GM10248 (cell line): ENCODE results near the gene MAP7D2.

Experiments used
- CTCF ChIA-PET: fragments of 300-600 bp; sonication (Branson Sonifier 250); formaldehyde crosslinking; extraction: SDS; loops from one replicate; lab custom pipeline; 2021; ENCODE audit warnings: antibody characterized with exemption; lab: Yijun Ruan, JAX
- POLR2A ChIA-PET: fragments of 350-650 bp; sonication (Branson Sonifier 250); formaldehyde crosslinking; extraction: SDS; loops from one replicate; lab custom pipeline; 2020; ENCODE audit warnings: antibody characterized with exemption; lab: Yijun Ruan, JAX
- DNase-seq: peaks from one replicate; pipeline ENCODE4 v3.0.0; 2012; ENCODE audit errors: extremely low spot score
- CTCF ChIP-seq: IDR thresholded peaks from 2 replicates; pipeline ENCODE4 v1.5.1; 2012; ENCODE audit warnings: mild to moderate bottlenecking, low read depth; ENCODE audit errors: extremely low read depth, missing control alignments, control extremely low read depth

MAP7D2 gene

DNA sequence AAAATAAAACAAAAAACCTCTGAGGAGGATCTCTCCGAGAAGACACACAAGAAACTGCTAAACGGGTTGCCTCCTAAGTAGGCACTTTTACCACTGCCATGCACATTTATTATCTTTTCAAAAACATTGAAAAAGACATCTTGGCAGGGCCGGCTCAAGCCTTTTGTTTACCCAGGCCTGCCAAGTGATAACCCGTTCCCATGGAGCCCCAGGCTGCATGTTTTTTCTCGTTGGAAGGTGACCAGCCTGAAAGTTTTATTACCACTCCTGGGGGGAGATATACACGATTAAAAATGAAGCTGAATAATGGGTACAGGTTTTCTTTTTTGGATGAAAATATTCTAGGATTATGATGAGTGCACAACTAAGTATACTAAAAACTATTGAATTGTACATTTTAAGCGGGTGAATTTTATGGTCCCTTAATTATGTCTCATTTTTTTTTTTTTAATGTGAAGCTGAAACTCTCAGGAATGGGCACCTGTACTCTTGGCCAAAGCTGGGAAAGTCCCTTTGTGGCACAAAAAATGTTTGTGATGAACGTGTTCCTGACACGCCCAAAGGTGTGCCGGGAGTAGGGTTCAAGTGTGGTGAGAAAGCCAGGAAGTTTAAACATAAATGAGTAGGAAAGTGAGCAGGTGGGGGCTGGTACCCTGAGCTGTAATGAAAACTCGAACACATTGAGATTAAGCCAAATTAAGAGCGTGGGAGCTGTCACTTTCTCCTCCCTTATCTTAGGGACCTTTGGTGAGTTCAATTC is 1.5 kb upstream of the MAP7D2 start:
- CTCF ChIA-PET: no interaction called here

GRCh38 chrX:20116087-20116576 is 575 bp downstream of the MAP7D2 start:
- ChIA-PET CTCF (no interaction called here), POLR2A (no interaction called here)
- DNase-seq: no peak
- TF ChIP-seq CTCF: no peak

More for the DNA sequence above, 1.5 kb upstream of the MAP7D2 start:
- POLR2A ChIA-PET: interaction anchor here (0.6 kb wide), 2 partner anchors 20 to 25 kb away, joined by 3 to 5 read pairs; no protein-coding TSS in a partner anchor
- DNase-seq: no peak
- no peak for TF ChIP-seq CTCF

DNA sequence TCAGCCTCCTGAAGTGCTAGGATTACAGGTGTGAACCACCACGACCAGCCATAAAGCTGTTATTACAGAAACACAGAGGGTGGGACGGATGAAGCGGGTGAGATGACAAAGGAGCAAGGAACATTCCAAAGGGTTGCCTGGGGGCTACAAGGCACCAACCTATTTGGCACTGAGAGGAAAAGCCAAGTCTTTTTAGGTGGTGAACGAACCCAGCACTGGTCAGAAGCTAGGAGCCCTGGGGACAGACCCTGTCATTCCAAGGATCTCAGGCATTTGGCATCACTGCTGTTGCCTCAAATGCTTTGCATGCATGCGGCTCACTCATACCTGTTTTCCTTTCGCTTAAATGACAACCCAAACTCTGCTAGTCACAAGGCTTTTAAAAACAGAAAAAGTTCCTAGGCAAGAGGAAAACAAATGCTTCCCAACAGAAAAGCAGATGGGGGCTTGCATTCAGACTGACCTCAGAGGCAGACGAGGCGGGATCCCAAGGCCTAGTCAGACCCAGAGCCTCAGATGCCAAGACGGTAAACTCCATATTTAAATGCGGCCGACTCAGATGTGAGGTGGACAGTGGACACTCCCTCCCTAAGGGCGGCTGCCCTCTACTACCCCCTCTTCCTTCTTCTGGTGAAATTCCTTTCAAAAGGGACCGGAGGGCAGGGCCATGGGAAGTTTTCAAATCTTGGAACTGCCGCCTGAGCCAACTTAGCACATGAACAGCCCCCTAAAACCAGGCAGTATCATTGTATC is 4.5 kb downstream of the MAP7D2 start:
- POLR2A ChIA-PET: no interaction called here
- TF ChIP-seq CTCF: no peak
- no peak for DNase-seq
- CTCF ChIA-PET: no interaction called here

DNA sequence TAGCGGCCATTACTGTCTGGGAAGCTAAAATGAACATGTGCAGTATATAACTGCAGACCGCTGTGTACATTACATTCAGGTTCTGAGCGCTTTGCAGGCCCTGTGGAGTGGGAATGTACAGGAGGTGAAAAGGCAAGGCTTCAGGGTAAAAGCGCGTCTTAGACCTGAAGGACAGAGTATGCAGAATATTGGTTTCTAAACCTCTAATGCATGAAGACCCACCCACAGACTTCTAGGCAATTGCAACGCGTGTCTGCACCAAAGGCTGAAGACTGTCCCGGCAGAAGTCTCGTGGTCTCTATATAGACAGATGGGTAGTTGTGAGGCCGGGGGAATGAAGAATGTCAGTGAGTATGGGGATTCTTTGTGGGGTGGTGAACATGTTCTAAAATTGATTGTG is 5.4 kb downstream of the MAP7D2 start:
- ChIA-PET CTCF (no interaction called here), POLR2A (no interaction called here)
- DNase-seq: no peak
- TF ChIP-seq CTCF: no peak

- no peak for DNase-seq
- POLR2A ChIA-PET: no interaction called here
- TF ChIP-seq CTCF: no peak
- CTCF ChIA-PET: no interaction called here
These were observed 14.6 kb downstream of the MAP7D2 start for GRCh38 chrX:20101934-20102581.

- TF ChIP-seq CTCF: no peak
- DNase-seq: no peak
- ChIA-PET POLR2A (no interaction called here), CTCF (no interaction called here)
These were observed 25.2 kb downstream of the MAP7D2 start for GRCh38 chrX:20091499-20091898.
